Measurements from ENCODE around the gene IQGAP2.

The IQGAP2 gene

GRCh38 chr5:76504901-76505564 lies 101.9 kb downstream of the IQGAP2 start:
- no peaks in the 10 kb centered on the region for H3K79me1 ChIP-seq (replicated peaks; ENCODE audit: low read length, poor library complexity, severe bottlenecking)
- H2BK120ac ChIP-seq (ENCODE audit: low read depth, low read length): no peak overlapping the region
- H3K27me3 ChIP-seq (ENCODE audit: control insufficient read depth in 1 of 2, insufficient read depth in 1 of 2, low read length in 2 of 2): peaks cover 7 to 10% of the 10 kb centered on the region in 2 experiments
- H2BK15ac ChIP-seq (ENCODE audit: low read depth, poor library complexity, severe bottlenecking): no peak overlapping the region
- H3K18ac ChIP-seq (ENCODE audit: low read depth in 1 of 2, low read length in 2 of 2): no peak overlapping the region
- no peak overlapping the region for H4K91ac ChIP-seq (ENCODE audit: low read length)
- no peaks in the 10 kb centered on the region for H3K36me3 ChIP-seq (ENCODE audit: control insufficient read depth in 1 of 2, insufficient read depth in 2 of 2, low read depth in 1 of 2, low read length in 2 of 2)
- no peak overlapping the region for H3K27ac ChIP-seq (ENCODE audit: low read length, poor library complexity, severe bottlenecking)
- H3K23ac ChIP-seq (ENCODE audit: low read length in 2 of 2): no peak overlapping the region
- DNase-seq: no peak
- H2BK5ac ChIP-seq (ENCODE audit: low read depth, low read length, poor library complexity, severe bottlenecking): no peak overlapping the region
- no peak overlapping the region for H4K8ac ChIP-seq (ENCODE audit: low read length)
- no peak overlapping the region for H3K9ac ChIP-seq (ENCODE audit: low read length)
- H3K4me2 ChIP-seq (ENCODE audit: low read length, poor library complexity, severe bottlenecking): no peak overlapping the region
- no peak overlapping the region for H2BK12ac ChIP-seq (ENCODE audit: low read length in 2 of 2)
- 92% methylated on average over 3 of the region's 4 CpGs for WGBS
- H3K4ac ChIP-seq (ENCODE audit: low read depth in 1 of 2, low read length in 2 of 2): no peak overlapping the region
- no peak overlapping the region for H2AFZ ChIP-seq (ENCODE audit: low read depth, low read length)
- H2AK5ac ChIP-seq (ENCODE audit: low read length, severe bottlenecking): no peak overlapping the region
- no peaks in the 10 kb centered on the region for H3K9me3 ChIP-seq (ENCODE audit: control insufficient read depth, low read length)
- no peak overlapping the region for H3K4me3 ChIP-seq (ENCODE audit: insufficient read depth in 1 of 2, low read depth in 1 of 2, low read length in 2 of 2)
- H3K14ac ChIP-seq (ENCODE audit: low read length in 2 of 2): no peak overlapping the region
- H3K4me1 ChIP-seq (ENCODE audit: control insufficient read depth, insufficient read depth, low read depth, low read length): no peaks in the 10 kb centered on the region

- Histone ChIP-seq H3K27ac (ENCODE audit: low read length, poor library complexity, severe bottlenecking) (no peak overlapping the region), H3K9me3 (ENCODE audit: control insufficient read depth, low read length) (no peaks in the 10 kb centered on the region), H2BK120ac (ENCODE audit: low read depth, low read length) (no peak overlapping the region), H3K9ac (ENCODE audit: low read length) (no peak overlapping the region), H3K23ac (ENCODE audit: low read length in 2 of 2) (no peak overlapping the region), H2AFZ (ENCODE audit: low read depth, low read length) (no peak overlapping the region), H3K18ac (ENCODE audit: low read depth in 1 of 2, low read length in 2 of 2) (no peak overlapping the region), H4K91ac (ENCODE audit: low read length) (no peak overlapping the region), H3K14ac (ENCODE audit: low read length in 2 of 2) (no peak overlapping the region), H3K4me3 (ENCODE audit: insufficient read depth in 1 of 2, low read depth in 1 of 2, low read length in 2 of 2) (no peak overlapping the region), H3K4me1 (ENCODE audit: control insufficient read depth, insufficient read depth, low read depth, low read length) (peaks cover 3% of the 10 kb centered on the region), H2BK12ac (ENCODE audit: low read length in 2 of 2) (no peak overlapping the region), H2AK5ac (ENCODE audit: low read length, severe bottlenecking) (no peak overlapping the region), H3K4ac (ENCODE audit: low read depth in 1 of 2, low read length in 2 of 2) (no peak overlapping the region), H2BK15ac (ENCODE audit: low read depth, poor library complexity, severe bottlenecking) (no peak overlapping the region), H3K27me3 (ENCODE audit: control insufficient read depth in 1 of 2, insufficient read depth in 1 of 2, low read length in 2 of 2) (peaks cover 0 to 5% of the 10 kb centered on the region in 2 experiments), H2BK5ac (ENCODE audit: low read depth, low read length, poor library complexity, severe bottlenecking) (no peak overlapping the region), H3K4me2 (ENCODE audit: low read length, poor library complexity, severe bottlenecking) (no peak overlapping the region), H3K79me1 (replicated peaks; ENCODE audit: low read length, poor library complexity, severe bottlenecking) (no peaks in the 10 kb centered on the region), H3K36me3 (ENCODE audit: control insufficient read depth in 1 of 2, insufficient read depth in 2 of 2, low read depth in 1 of 2, low read length in 2 of 2) (no peaks in the 10 kb centered on the region), H4K8ac (ENCODE audit: low read length) (no peak overlapping the region)
- no peak for DNase-seq
- 85% methylated on average over 1 of the region's 1 CpG for WGBS
Measured at GRCh38 chr5:76513476-76513875, 110.4 kb downstream of the IQGAP2 start.

GRCh38 chr5:76514292-76514691 lies 111.2 kb downstream of the IQGAP2 start:
- Histone ChIP-seq H3K23ac (ENCODE audit: low read length in 2 of 2) (no peak overlapping the region), H2BK5ac (ENCODE audit: low read depth, low read length, poor library complexity, severe bottlenecking) (no peak overlapping the region), H3K18ac (ENCODE audit: low read depth in 1 of 2, low read length in 2 of 2) (no peak overlapping the region), H4K8ac (ENCODE audit: low read length) (no peak overlapping the region), H3K4ac (ENCODE audit: low read depth in 1 of 2, low read length in 2 of 2) (no peak overlapping the region), H3K79me1 (replicated peaks; ENCODE audit: low read length, poor library complexity, severe bottlenecking) (no peaks in the 10 kb centered on the region), H2AFZ (ENCODE audit: low read depth, low read length) (no peak overlapping the region), H4K91ac (ENCODE audit: low read length) (no peak overlapping the region), H2BK15ac (ENCODE audit: low read depth, poor library complexity, severe bottlenecking) (no peak overlapping the region), H3K14ac (ENCODE audit: low read length in 2 of 2) (no peak overlapping the region), H3K4me1 (ENCODE audit: control insufficient read depth, insufficient read depth, low read depth, low read length) (peaks cover 3% of the 10 kb centered on the region), H3K27me3 (ENCODE audit: control insufficient read depth in 1 of 2, insufficient read depth in 1 of 2, low read length in 2 of 2) (peaks cover 0 to 5% of the 10 kb centered on the region in 2 experiments), H3K4me2 (ENCODE audit: low read length, poor library complexity, severe bottlenecking) (no peak overlapping the region), H3K36me3 (ENCODE audit: control insufficient read depth in 1 of 2, insufficient read depth in 2 of 2, low read depth in 1 of 2, low read length in 2 of 2) (no peaks in the 10 kb centered on the region), H3K27ac (ENCODE audit: low read length, poor library complexity, severe bottlenecking) (no peak overlapping the region), H2BK12ac (ENCODE audit: low read length in 2 of 2) (no peak overlapping the region), H2AK5ac (ENCODE audit: low read length, severe bottlenecking) (no peak overlapping the region), H2BK120ac (ENCODE audit: low read depth, low read length) (no peak overlapping the region), H3K9me3 (ENCODE audit: control insufficient read depth, low read length) (no peaks in the 10 kb centered on the region), H3K4me3 (ENCODE audit: insufficient read depth in 1 of 2, low read depth in 1 of 2, low read length in 2 of 2) (no peak overlapping the region), H3K9ac (ENCODE audit: low read length) (no peak overlapping the region)
- DNase-seq: no peak
- 51% methylated on average over 3 of the region's 4 CpGs for WGBS

GRCh38 chr5:76514713-76515112 lies 111.6 kb downstream of the IQGAP2 start:
- no peaks in the 10 kb centered on the region for H3K9me3 ChIP-seq (ENCODE audit: control insufficient read depth, low read length)
- peaks cover 3% of the 10 kb centered on the region for H3K4me1 ChIP-seq (ENCODE audit: control insufficient read depth, insufficient read depth, low read depth, low read length)
- no peak overlapping the region for H3K23ac ChIP-seq (ENCODE audit: low read length in 2 of 2)
- no peak for DNase-seq
- H3K4ac ChIP-seq (ENCODE audit: low read depth in 1 of 2, low read length in 2 of 2): no peak overlapping the region
- peaks cover 0 to 5% of the 10 kb centered on the region in 2 experiments for H3K27me3 ChIP-seq (ENCODE audit: control insufficient read depth in 1 of 2, insufficient read depth in 1 of 2, low read length in 2 of 2)
- H2AFZ ChIP-seq (ENCODE audit: low read depth, low read length): no peak overlapping the region
- H3K4me3 ChIP-seq (ENCODE audit: insufficient read depth in 1 of 2, low read depth in 1 of 2, low read length in 2 of 2): no peak overlapping the region
- H3K18ac ChIP-seq (ENCODE audit: low read depth in 1 of 2, low read length in 2 of 2): no peak overlapping the region
- H4K91ac ChIP-seq (ENCODE audit: low read length): no peak overlapping the region
- H2AK5ac ChIP-seq (ENCODE audit: low read length, severe bottlenecking): no peak overlapping the region
- no peak overlapping the region for H3K27ac ChIP-seq (ENCODE audit: low read length, poor library complexity, severe bottlenecking)
- no peak overlapping the region for H2BK12ac ChIP-seq (ENCODE audit: low read length in 2 of 2)
- no peak overlapping the region for H2BK5ac ChIP-seq (ENCODE audit: low read depth, low read length, poor library complexity, severe bottlenecking)
- no peak overlapping the region for H3K14ac ChIP-seq (ENCODE audit: low read length in 2 of 2)
- no peaks in the 10 kb centered on the region for H3K79me1 ChIP-seq (replicated peaks; ENCODE audit: low read length, poor library complexity, severe bottlenecking)
- 80% methylated on average over 2 of the region's 2 CpGs for WGBS
- H2BK120ac ChIP-seq (ENCODE audit: low read depth, low read length): no peak overlapping the region
- H3K9ac ChIP-seq (ENCODE audit: low read length): no peak overlapping the region
- H2BK15ac ChIP-seq (ENCODE audit: low read depth, poor library complexity, severe bottlenecking): no peak overlapping the region
- H3K36me3 ChIP-seq (ENCODE audit: control insufficient read depth in 1 of 2, insufficient read depth in 2 of 2, low read depth in 1 of 2, low read length in 2 of 2): no peaks in the 10 kb centered on the region
- no peak overlapping the region for H3K4me2 ChIP-seq (ENCODE audit: low read length, poor library complexity, severe bottlenecking)
- no peak overlapping the region for H4K8ac ChIP-seq (ENCODE audit: low read length)
